ENCODE measurements around the gene TMEM179.

DNA sequence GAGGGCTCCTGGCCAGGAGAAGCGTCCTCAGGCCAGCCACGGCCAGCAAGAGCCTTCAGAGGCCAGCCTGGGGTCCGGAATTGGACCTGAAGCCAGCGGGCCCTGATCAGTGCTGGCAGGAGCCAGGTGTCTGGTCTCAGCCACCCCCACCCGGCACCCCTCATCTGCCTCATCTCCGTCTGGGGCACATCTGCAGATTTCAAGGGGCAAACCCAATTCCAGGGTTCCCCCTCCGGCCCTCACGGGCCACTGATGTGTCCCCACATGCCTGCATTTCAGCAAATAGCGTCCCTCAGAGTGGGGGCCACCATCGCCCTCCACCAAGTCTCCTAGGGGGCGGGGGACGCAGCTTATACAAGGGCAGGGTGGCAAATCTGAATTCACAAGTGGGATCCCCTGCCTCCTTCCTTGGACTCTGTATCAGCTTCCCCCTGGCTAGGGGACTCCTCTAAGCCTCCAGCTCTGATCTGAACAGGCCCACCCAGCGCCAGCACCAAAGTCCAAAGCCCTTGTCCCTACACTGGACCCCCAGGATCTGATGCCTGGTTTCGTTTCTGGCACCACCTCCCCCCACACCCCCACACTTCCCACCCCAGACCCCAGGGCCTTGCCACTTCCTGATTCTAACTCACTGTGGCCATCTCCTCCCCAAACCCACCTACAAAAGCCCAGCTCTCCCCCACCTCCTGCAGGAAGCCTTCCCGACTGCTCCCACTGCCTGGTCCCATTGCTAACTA is 10.1 kb downstream of the TMEM179 start:
- no peak for TF ChIP-seq POLR2AphosphoS5 (IDR thresholded peaks at IDR 0.05; ENCODE audit: insufficient read depth, low read depth, low read length)
- TF ChIP-seq, protein P1, sequence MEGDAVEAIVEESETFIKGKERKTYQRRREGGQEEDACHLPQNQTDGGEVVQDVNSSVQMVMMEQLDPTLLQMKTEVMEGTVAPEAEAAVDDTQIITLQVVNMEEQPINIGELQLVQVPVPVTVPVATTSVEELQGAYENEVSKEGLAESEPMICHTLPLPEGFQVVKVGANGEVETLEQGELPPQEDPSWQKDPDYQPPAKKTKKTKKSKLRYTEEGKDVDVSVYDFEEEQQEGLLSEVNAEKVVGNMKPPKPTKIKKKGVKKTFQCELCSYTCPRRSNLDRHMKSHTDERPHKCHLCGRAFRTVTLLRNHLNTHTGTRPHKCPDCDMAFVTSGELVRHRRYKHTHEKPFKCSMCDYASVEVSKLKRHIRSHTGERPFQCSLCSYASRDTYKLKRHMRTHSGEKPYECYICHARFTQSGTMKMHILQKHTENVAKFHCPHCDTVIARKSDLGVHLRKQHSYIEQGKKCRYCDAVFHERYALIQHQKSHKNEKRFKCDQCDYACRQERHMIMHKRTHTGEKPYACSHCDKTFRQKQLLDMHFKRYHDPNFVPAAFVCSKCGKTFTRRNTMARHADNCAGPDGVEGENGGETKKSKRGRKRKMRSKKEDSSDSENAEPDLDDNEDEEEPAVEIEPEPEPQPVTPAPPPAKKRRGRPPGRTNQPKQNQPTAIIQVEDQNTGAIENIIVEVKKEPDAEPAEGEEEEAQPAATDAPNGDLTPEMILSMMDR (IDR thresholded peaks at IDR 0.05; ENCODE audit: extremely low read depth in 1 of 2, insufficient read depth in 1 of 2, low read depth in 1 of 2, low read length in 2 of 2): no peak
- TF ChIP-seq, protein P2, sequence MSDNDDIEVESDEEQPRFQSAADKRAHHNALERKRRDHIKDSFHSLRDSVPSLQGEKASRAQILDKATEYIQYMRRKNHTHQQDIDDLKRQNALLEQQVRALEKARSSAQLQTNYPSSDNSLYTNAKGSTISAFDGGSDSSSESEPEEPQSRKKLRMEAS (IDR thresholded peaks at IDR 0.05; ENCODE audit: insufficient read depth, insufficient read length): no peak
- TF ChIP-seq POLR2A (IDR thresholded peaks at IDR 0.05; ENCODE audit: low read depth, low read length): no peak

Measured in endothelial cell of umbilical vein (primary cell).